Kidney tubule cell (primary cell): ENCODE measurements around the gene SARS1.

Experiments used
- DNase-seq: peaks from one replicate; pipeline ENCODE4 v3.0.0-alpha.2; 2018; ENCODE audit warnings: low spot score

The SARS1 gene

GRCh38 chr1:109250454-109251276 is 36.9 kb downstream of the SARS1 start:
- no peak for DNase-seq

GRCh38 chr1:109251277-109252166 is 37.8 kb downstream of the SARS1 start:
- DNase-seq = no peak

DNA sequence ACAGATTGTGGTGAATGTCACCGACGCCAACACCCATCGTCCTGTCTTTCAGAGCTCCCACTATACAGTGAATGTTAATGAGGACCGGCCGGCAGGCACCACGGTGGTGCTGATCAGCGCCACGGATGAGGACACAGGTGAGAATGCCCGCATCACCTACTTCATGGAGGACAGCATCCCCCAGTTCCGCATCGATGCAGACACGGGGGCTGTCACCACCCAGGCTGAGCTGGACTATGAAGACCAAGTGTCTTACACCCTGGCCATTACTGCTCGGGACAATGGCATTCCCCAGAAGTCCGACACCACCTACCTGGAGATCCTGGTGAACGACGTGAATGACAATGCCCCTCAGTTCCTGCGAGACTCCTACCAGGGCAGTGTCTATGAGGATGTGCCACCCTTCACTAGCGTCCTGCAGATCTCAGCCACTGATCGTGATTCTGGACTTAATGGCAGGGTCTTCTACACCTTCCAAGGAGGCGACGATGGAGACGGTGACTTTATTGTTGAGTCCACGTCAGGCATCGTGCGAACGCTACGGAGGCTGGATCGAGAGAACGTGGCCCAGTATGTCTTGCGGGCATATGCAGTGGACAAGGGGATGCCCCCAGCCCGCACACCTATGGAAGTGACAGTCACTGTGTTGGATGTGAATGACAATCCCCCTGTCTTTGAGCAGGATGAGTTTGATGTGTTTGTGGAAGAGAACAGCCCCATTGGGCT is 38.6 kb downstream of the SARS1 start:
- DNase-seq = no peak

GRCh38 chr1:109252893-109253802 is 39.4 kb downstream of the SARS1 start:
- peak; percentile 87 for DNase-seq

- DNase-seq = peak; percentile 82
Measured at GRCh38 chr1:109253803-109254620, 40.3 kb downstream of the SARS1 start.

GRCh38 chr1:109254621-109255096 is 40.9 kb downstream of the SARS1 start:
- DNase-seq = peak; percentile 73

DNA sequence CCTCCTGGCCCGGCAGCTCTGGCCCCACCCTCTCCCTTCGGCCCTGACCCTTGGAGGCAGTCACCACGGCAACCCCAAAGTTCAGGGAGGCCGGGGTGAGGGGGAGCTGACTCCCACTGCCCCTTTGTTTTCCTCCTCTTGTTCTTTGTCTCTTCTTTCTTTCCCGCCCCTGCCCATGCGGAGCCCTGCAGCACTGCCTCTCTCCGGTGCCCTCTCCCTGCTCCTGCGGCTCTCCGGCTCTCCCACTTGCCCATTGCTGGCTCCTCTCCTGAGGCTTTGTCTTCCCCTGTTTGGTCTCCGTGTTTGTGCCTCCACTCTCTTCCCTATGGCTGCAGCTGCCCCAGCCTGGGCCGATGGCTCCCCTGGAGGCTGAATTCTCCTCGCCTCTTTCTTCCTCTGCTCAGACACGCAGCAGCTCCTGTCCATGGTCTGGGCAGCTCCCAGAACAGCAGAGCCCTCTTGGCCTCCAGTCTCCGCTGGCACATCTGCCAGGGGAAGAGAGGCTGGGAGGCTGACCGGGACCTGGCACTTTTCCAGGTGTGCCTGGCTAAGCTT is 41.5 kb downstream of the SARS1 start:
- peak; percentile 25 for DNase-seq

GRCh38 chr1:109255678-109256077 is 42.0 kb downstream of the SARS1 start:
- DNase-seq = no peak

DNA sequence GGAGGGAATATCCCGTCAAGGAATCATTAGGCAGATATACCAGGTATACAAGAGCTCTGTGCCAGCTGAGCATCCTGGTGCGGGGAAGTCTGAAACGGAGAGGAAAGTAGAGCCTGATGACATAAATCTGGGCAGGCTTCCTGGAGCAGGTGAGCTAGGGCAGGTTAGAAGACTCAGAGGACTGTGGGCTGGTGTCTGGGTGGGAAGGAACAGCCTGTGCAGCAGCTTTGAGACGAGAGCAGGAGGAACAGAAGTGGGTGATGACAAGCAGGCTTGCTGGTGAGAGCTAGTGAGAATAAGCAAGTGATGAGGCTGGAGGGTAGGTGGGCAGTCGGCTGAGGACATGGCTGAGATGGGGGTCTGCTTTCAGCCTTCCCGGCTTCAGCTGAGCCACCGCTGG is 42.4 kb downstream of the SARS1 start:
- DNase-seq = no peak

GRCh38 chr1:109256971-109257681 is 43.4 kb downstream of the SARS1 start:
- peak; percentile 92 for DNase-seq

DNA sequence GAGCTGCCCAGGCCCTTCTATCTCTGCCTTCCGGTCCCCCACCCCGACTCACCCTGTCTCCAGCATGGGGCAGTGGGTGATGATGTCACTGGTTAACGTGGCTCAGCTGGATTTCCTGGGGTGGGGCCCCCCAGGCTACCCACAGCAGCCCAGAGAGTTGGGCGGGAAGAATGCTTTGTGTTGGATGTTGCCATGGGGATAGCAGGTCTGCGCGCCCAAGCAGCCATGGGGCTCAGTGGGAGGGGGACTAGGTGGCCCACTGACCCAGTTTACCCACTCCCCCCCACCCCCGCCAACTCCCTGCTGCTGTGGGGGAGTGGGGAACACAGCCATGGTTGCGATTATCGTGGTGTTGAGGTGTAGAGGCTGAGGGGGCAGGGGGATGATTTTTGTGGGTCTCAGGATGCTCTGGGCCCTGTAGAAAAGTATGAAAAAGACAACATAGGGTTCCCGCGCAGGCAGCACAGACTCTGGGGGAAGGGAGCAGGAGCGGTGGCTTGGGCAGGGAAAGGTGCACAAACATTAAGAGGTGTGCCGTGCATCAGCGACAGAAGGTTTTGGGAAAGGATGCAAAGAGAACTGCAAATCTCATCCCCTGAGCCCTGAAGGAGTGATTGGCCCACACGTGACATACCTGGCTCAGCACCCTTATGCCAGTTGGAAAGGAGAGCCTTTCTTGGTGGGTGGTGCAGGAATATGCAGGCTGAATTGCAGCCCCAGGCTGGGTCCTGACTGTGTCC is 44.1 kb downstream of the SARS1 start:
- DNase-seq = no peak

GRCh38 chr1:109258481-109259466 is 45.1 kb downstream of the SARS1 start:
- no peak for DNase-seq

GRCh38 chr1:109259674-109260557 is 46.2 kb downstream of the SARS1 start:
- no peak for DNase-seq

DNA sequence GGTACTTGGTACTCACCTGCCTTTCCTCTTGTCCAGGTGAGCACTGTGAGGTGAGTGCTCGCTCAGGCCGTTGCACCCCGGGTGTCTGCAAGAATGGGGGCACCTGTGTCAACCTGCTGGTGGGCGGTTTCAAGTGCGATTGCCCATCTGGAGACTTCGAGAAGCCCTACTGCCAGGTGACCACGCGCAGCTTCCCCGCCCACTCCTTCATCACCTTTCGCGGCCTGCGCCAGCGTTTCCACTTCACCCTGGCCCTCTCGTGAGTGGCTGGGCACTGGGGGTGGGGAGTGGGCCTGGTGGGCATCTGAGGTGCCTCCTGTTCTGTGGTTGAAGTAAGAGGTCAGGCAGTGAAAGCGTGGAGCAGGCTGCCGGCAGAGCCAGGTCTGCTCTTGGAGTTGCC is 47.3 kb downstream of the SARS1 start:
- no peak for DNase-seq

DNA sequence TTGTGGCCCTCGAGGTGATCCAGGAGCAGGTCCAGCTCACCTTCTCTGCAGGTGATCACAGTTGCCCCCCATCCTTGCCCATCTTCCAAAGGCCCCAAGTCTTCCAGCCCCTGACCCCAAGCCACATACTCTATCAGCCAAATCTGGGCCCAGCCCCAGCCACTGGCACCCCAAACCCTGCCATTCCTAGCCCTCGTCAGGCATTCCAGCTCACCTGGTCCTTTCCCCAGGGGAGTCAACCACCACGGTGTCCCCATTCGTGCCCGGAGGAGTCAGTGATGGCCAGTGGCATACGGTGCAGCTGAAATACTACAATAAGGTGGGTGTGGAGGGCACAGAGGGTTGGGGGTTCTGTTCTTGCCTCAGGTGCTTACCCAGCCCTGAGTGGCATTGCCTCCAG is 47.9 kb downstream of the SARS1 start:
- DNase-seq = no peak
